PC-3 (cell line): Measurements from ENCODE around the gene MYH6. TPM values are rescaled to one million over a fixed set of nuclear protein-coding genes. Genes with fewer than 3 reads are reported as not detected.

Experiments
- ATAC-seq: fragments of 200-7000 bp; cut with Tn5 transposase; 2 replicates; pipeline ENCODE4 v1.9.1; 2020; ENCODE audit warnings: mild to moderate bottlenecking, moderate library complexity
- BruUV-seq: library from RNA; stranded (reverse); fragments of 400-500 nt; replicated peaks from 2 replicates; lab custom pipeline; 2021; lab: Mats Ljungman, UMichigan
- CTCF ChIA-PET: fragments of 300-600 bp; sonication (Branson Sonifier 250); formaldehyde crosslinking; loops from one replicate; lab custom pipeline; 2022; ENCODE audit warnings: antibody characterized with exemption; lab: Charles Lee
- POLR2A ChIA-PET: fragments of 300-600 bp; sonication (Branson Sonifier 250); formaldehyde crosslinking; loops from one replicate; lab custom pipeline; 2022; ENCODE audit warnings: antibody characterized with exemption; ENCODE audit not compliant: unreplicated experiment; lab: Charles Lee
- DNase-seq: peaks from one replicate; pipeline ENCODE4 v3.0.0-alpha.2; 2015
- H2AFZ ChIP-seq: fragments of 300-600 bp; sonication (generic); 2 replicates; pipeline ENCODE4 v1.6.0; 2016; ENCODE audit warnings: antibody characterized with exemption, low read length
- H3F3A ChIP-seq: fragments of 300-600 bp; sonication (generic); one replicate; pipeline ENCODE4 v1.6.0; 2017; ENCODE audit warnings: antibody characterized with exemption, low read length, control low read depth, mild to moderate bottlenecking; ENCODE audit not compliant: unreplicated experiment
- H3K27ac ChIP-seq: fragments of 300-600 bp; sonication (generic); 2 replicates; pipeline ENCODE4 v1.5.1; 2016; ENCODE audit warnings: mild to moderate bottlenecking, low read length
- H3K27me3 ChIP-seq: fragments of 300-600 bp; sonication (generic); 2 replicates; pipeline ENCODE4 v1.6.1; 2016; ENCODE audit warnings: low read length, mixed read lengths
- H3K36me3 ChIP-seq: fragments of 300-600 bp; sonication (generic); 2 replicates; pipeline ENCODE4 v1.6.1; 2016; ENCODE audit warnings: low read depth, mixed run types, low read length, mixed read lengths
- H3K4me1 ChIP-seq: fragments of 300-600 bp; sonication (generic); 2 replicates; pipeline ENCODE4 v1.5.1; 2016; ENCODE audit warnings: low read length; ENCODE audit not compliant: insufficient read depth
- H3K4me2 ChIP-seq: fragments of 300-600 bp; sonication (generic); 2 replicates; pipeline ENCODE4 v1.6.0; 2016; ENCODE audit warnings: low read length
- H3K4me3 ChIP-seq: fragments of 300-600 bp; sonication (generic); 2 replicates; pipeline ENCODE4 v1.5.1; 2016; ENCODE audit warnings: mild to moderate bottlenecking, low read length, mixed read lengths
- H3K79me2 ChIP-seq: fragments of 300-600 bp; sonication (generic); 2 replicates; pipeline ENCODE4 v1.6.1; 2017; ENCODE audit warnings: low read length, mixed read lengths
- H3K9ac ChIP-seq: fragments of 300-600 bp; sonication (generic); 2 replicates; pipeline ENCODE4 v1.6.0; 2016; ENCODE audit warnings: mild to moderate bottlenecking, low read length
- H3K9me2 ChIP-seq: fragments of 300-600 bp; sonication (generic); replicated peaks from 2 replicates; pipeline ENCODE4 v1.6.1; 2016; ENCODE audit warnings: mixed run types, low read length, mixed read lengths
- H3K9me3 ChIP-seq: fragments of 300-600 bp; sonication (generic); 2 replicates; pipeline ENCODE4 v1.6.1; 2016; ENCODE audit warnings: low read length, mixed read lengths
- H4K20me1 ChIP-seq: fragments of 300-600 bp; sonication (generic); 2 replicates; pipeline ENCODE4 v1.6.1; 2016; ENCODE audit warnings: low read length, mixed read lengths
- EZH2 ChIP-seq: fragments of 300-600 bp; sonication (generic); IDR thresholded peaks from one replicate; pipeline ENCODE4 v1.6.1; 2017; ENCODE audit warnings: antibody characterized with exemption, mild to moderate bottlenecking, low read length; ENCODE audit not compliant: unreplicated experiment
- EZH2phosphoT487 ChIP-seq: fragments of 300-600 bp; sonication (generic); IDR thresholded peaks from 2 replicates; pipeline ENCODE4 v1.6.1; 2018; ENCODE audit warnings: mild to moderate bottlenecking, antibody characterized with exemption, low read length, borderline replicate concordance
- intact Hi-C: fragments of 100-400 bp; cut with micrococcal nuclease; formaldehyde crosslinking; loops from 2 replicates; pipeline ENCODE4 v1.9.0; 2023
- total RNA-seq: library from RNA; depleted of rRNA; stranded (reverse); fragments of >200 nt; gene quantifications from 2 replicates; pipeline ENCODE4 v1.2.3, GENCODE V29; 2014
- TF ChIP-seq, protein P1 (sequence below): fragments of 300-600 bp; sonication (generic); conservative IDR thresholded peaks from 2 replicates; pipeline ENCODE4 v1.5.1; 2017; ENCODE audit warnings: antibody characterized with exemption, low read depth, mild to moderate bottlenecking, low read length

Gene MYH6
- total RNA-seq, 1 experiment from 2014 or later = not detected

DNA sequence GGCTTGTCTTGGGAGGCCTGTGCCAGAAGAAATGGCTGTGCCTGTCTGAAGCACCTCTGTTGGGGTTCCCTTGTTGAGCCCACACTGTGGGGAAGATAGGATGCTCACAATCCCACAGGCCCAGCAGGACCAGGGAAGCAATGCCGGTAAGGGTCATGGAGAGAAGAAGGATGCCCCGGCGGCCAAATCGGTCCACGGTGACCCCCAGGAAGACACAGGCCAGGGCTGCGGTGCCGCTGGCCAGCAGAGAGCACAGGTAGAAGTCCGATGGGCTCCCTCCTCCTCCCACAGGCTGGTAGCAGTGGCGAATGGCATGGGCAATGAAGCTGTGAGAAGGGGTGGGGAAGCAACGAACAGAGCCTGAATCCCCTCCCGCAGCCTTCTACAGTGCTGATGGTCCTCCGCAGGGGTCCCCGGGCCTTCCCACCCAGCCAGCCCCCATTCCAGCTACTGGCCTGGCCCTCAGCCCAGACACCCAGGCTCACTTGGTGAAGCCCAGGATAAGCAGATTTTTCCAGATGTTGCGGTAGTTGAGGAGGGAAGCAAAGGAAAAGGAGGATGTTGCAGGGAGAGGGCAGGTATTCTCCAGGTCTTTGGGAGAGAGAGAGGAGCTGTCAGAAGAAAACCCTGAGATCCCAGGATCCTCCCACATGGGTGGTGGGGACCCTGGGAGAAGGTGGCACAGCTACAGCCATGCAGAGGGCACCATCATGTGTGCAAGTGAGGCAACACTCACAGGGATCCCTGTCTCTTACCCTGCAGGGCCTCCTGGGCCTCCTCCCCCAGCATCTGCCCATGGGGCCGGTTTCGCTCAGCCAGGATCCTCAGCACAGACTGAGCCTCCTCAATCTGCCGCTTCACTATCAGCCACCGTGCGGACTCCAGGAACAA is 60.4 kb downstream of the MYH6 start:
- H3K9me3 ChIP-seq = no peaks in the 10 kb centered on the region
- DNase-seq (no peak), ATAC-seq (no peak)
- no TSS peak for BruUV-seq
- H2AFZ ChIP-seq = no peak overlapping the region
- H3K4me1 ChIP-seq = no peaks in the 10 kb centered on the region
- POLR2A ChIA-PET = no interaction called here
- no peaks in the 10 kb centered on the region for H4K20me1 ChIP-seq
- H3K9me2 ChIP-seq = no peaks in the 10 kb centered on the region
- H3K27ac ChIP-seq = no peak overlapping the region
- H3K79me2 ChIP-seq = no peaks in the 10 kb centered on the region
- CTCF ChIA-PET = no interaction called here
- no peak overlapping the region for H3K4me3 ChIP-seq
- no peak overlapping the region for H3K9ac ChIP-seq
- H3K36me3 ChIP-seq = no peaks in the 10 kb centered on the region
- no peak for TF ChIP-seq EZH2phosphoT487
- no peak for TF ChIP-seq EZH2
- TF ChIP-seq, protein P1, sequence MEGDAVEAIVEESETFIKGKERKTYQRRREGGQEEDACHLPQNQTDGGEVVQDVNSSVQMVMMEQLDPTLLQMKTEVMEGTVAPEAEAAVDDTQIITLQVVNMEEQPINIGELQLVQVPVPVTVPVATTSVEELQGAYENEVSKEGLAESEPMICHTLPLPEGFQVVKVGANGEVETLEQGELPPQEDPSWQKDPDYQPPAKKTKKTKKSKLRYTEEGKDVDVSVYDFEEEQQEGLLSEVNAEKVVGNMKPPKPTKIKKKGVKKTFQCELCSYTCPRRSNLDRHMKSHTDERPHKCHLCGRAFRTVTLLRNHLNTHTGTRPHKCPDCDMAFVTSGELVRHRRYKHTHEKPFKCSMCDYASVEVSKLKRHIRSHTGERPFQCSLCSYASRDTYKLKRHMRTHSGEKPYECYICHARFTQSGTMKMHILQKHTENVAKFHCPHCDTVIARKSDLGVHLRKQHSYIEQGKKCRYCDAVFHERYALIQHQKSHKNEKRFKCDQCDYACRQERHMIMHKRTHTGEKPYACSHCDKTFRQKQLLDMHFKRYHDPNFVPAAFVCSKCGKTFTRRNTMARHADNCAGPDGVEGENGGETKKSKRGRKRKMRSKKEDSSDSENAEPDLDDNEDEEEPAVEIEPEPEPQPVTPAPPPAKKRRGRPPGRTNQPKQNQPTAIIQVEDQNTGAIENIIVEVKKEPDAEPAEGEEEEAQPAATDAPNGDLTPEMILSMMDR = no peak
- H3K4me2 ChIP-seq = no peak overlapping the region
- intact Hi-C loops = no loop called here
- H3K27me3 ChIP-seq = no peaks in the 10 kb centered on the region
- no peaks in the 10 kb centered on the region for H3F3A ChIP-seq

DNA sequence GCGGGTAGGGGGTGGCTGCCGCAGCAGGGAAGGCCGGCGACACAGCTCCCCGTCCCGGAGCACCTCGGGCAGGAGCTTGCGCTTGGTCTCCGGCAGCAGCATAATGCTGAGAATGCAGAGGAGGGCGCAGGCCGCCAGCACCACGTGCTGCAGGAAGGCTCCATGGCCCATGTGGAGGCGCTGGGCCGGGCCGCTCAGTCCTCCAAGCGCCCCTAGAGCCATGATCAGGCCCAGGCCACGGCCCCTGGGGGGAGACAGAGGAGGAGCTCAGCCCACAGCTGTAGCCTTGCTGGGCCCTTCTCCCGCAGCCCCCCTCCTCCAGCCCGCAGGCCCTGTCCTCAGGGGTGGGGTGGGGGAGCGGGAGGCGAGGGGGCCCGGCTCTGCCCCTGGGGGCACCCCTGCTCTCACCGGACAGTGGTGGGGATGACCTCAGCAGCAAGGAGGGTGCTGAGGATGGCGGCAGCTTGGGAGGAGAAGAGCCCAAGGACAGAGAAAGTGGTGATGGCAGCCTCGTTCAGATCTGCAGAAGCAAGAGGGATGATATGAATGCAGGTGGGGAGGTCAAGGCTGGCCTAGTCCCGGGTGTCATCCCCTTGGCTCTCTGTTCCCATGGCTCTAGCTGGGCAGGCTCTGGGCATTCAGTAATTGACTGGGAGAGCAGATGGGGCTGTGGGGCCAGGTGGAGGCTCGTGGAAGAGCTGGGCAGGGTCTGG is 61.2 kb downstream of the MYH6 start:
- Histone ChIP-seq H3K9me3 (no peaks in the 10 kb centered on the region), H3K4me3 (no peak overlapping the region), H3K36me3 (no peaks in the 10 kb centered on the region), H4K20me1 (no peaks in the 10 kb centered on the region), H3K4me1 (no peaks in the 10 kb centered on the region), H3K4me2 (no peak overlapping the region), H3K27ac (no peak overlapping the region), H3K79me2 (no peaks in the 10 kb centered on the region), H3K9ac (no peak overlapping the region), H3K27me3 (no peaks in the 10 kb centered on the region), H3F3A (no peaks in the 10 kb centered on the region), H2AFZ (no peak overlapping the region), H3K9me2 (no peaks in the 10 kb centered on the region)
- BruUV-seq = no TSS peak
- CTCF ChIA-PET = no interaction called here
- TF ChIP-seq, protein P1 = no peak
- TF ChIP-seq EZH2phosphoT487 (no peak), EZH2 (no peak)
- POLR2A ChIA-PET = no interaction called here
- ATAC-seq (no peak), DNase-seq (no peak)
- intact Hi-C loops = no loop called here
